SK-N-SH (cell line): ENCODE measurements around the gene HEBP2. TPM values are rescaled to one million over a fixed set of nuclear protein-coding genes. Genes with fewer than 3 reads are reported as not detected.

Source experiments
- CTCF ChIA-PET: fragments of 300-600, 350-600 bp; formaldehyde crosslinking; extraction: SDS; loops from one replicate; lab custom pipeline; 2021; lab: Yijun Ruan, JAX
- POLR2A ChIA-PET: fragments of 350-600 bp; sonication (Branson Sonifier 250); formaldehyde crosslinking; extraction: SDS; loops from one replicate; lab custom pipeline; 2020; ENCODE audit warnings: antibody characterized with exemption, inconsistent platforms; lab: Yijun Ruan, JAX
- DNase-seq: peaks from one replicate; pipeline ENCODE4 v3.0.0; 2012
- H2AFZ ChIP-seq: fragments of 200-600 bp; sonication (generic); 2 replicates; pipeline ENCODE4 v1.8.1; 2016; ENCODE audit warnings: antibody characterized with exemption, mild to moderate bottlenecking, low read depth
- H3F3A ChIP-seq: fragments of 200-600 bp; sonication (generic); replicated peaks from 2 replicates; pipeline ENCODE3; 2016; ENCODE audit warnings: antibody characterized with exemption, mild to moderate bottlenecking; ENCODE audit not compliant: insufficient read depth
- H3K27ac ChIP-seq, 2 experiments: fragments of 200-500 bp in 1 of 2; fragments of 200-600 bp in 1 of 2; sonication (Bioruptor generic) in 1 of 2; sonication (generic), shearing (Covaris generic) in 1 of 2; 2 replicates each; pipeline versions ENCODE4 v1.5.1 to v1.6.1; 2014 to 2016; ENCODE audit warnings: low read depth in 2 of 2, inconsistent platforms in 1 of 2, low read length in 1 of 2, mild to moderate bottlenecking in 1 of 2, mixed read lengths in 1 of 2
- H3K27me3 ChIP-seq: fragments of 200-600 bp; sonication (generic), shearing (Covaris generic); 2 replicates; pipeline ENCODE4 v1.6.1; 2016; ENCODE audit warnings: mixed run types; ENCODE audit not compliant: insufficient read depth
- H3K36me3 ChIP-seq, 2 experiments: fragments of 200-500 bp in 1 of 2; fragments of 200-600 bp in 1 of 2; sonication (Bioruptor generic) in 1 of 2; sonication (generic) in 1 of 2; replicated peaks in 1 of 2; 2 replicates each; pipeline versions ENCODE3 to v1.5.1; 2014 to 2016; ENCODE audit warnings: low read length in 1 of 2, mild to moderate bottlenecking in 1 of 2; ENCODE audit not compliant: insufficient read depth in 2 of 2, control insufficient read depth in 1 of 2
- H3K4me1 ChIP-seq, 2 experiments: fragments of 200-500 bp in 1 of 2; fragments of 200-600 bp in 1 of 2; sonication (Bioruptor generic) in 1 of 2; sonication (generic), shearing (Covaris generic) in 1 of 2; 2 replicates each; pipeline versions ENCODE4 v1.5.1 to v1.6.1; 2014 to 2016; ENCODE audit warnings: low read depth in 1 of 2, low read length in 1 of 2, mixed run types in 1 of 2; ENCODE audit not compliant: insufficient read depth in 2 of 2, control insufficient read depth in 1 of 2
- H3K4me2 ChIP-seq: fragments of 200-600 bp; sonication (generic), shearing (Covaris generic); 2 replicates; pipeline ENCODE4 v1.6.1; 2017; ENCODE audit warnings: mixed run types
- H3K4me3 ChIP-seq, 2 experiments: fragments of 200-500 bp in 1 of 2; fragments of 200-600 bp in 1 of 2; sonication (Bioruptor generic) in 1 of 2; sonication (generic), shearing (Covaris generic) in 1 of 2; 2 replicates each; pipeline versions ENCODE4 v1.5.1 to v1.8.1; 2014 to 2016; ENCODE audit warnings: low read depth in 2 of 2, inconsistent platforms in 1 of 2, low read length in 1 of 2, mild to moderate bottlenecking in 1 of 2, mixed read lengths in 1 of 2, moderate library complexity in 1 of 2
- H3K79me2 ChIP-seq: fragments of 200-600 bp; sonication (generic); 2 replicates; pipeline ENCODE4 v1.8.1; 2017; ENCODE audit warnings: mild to moderate bottlenecking; ENCODE audit not compliant: insufficient read depth
- H3K9ac ChIP-seq: fragments of 200-600 bp; sonication (generic); 2 replicates; pipeline ENCODE4 v1.6.1; 2017; ENCODE audit warnings: mixed run types
- H3K9me2 ChIP-seq: fragments of 200-600 bp; sonication (generic); 2 replicates; pipeline ENCODE4 v1.6.1; 2017; ENCODE audit warnings: mixed run types
- H3K9me3 ChIP-seq: fragments of 200-600 bp; sonication (generic); 2 replicates; pipeline ENCODE4 v1.6.1; 2017; ENCODE audit warnings: mixed run types, mild to moderate bottlenecking, moderate library complexity
- H4K20me1 ChIP-seq: fragments of 200-600 bp; sonication (generic); 2 replicates; pipeline ENCODE4 v1.6.1; 2017; ENCODE audit warnings: mild to moderate bottlenecking, mixed run types; ENCODE audit not compliant: insufficient read depth
- CHD2 ChIP-seq: fragments of 150-350 bp; IDR thresholded peaks from 2 replicates; pipeline ENCODE4 v1.6.1; 2018; ENCODE audit warnings: low read length; ENCODE audit not compliant: partially characterized antibody
- FOXJ3 ChIP-seq: sonication (generic); formaldehyde crosslinking; IDR thresholded peaks from 2 replicates; pipeline ENCODE4 v1.5.1; 2020; ENCODE audit warnings: mild to moderate bottlenecking, missing genetic modification reagents
- JUND ChIP-seq: IDR thresholded peaks from 2 replicates; pipeline ENCODE4 v1.4.0; 2012
- MEF2A ChIP-seq: IDR thresholded peaks from 2 replicates; pipeline ENCODE4 v1.4.0; 2012; ENCODE audit warnings: low read depth, borderline replicate concordance
- NFIC ChIP-seq: IDR thresholded peaks from 2 replicates; pipeline ENCODE4 v1.4.0; 2012; ENCODE audit warnings: borderline replicate concordance
- RAD21 ChIP-seq: IDR thresholded peaks from 2 replicates; pipeline ENCODE4 v1.6.1; 2012; ENCODE audit warnings: mild to moderate bottlenecking, low read length
- RCOR1 ChIP-seq: fragments of 150-350 bp; IDR thresholded peaks from 2 replicates; pipeline ENCODE4 v1.6.1; 2017; ENCODE audit warnings: antibody characterized with exemption, low read length
- RXRA ChIP-seq: IDR thresholded peaks from 2 replicates; pipeline ENCODE4 v1.4.0; 2012; ENCODE audit warnings: low read depth, mild to moderate bottlenecking, borderline replicate concordance
- SIN3A ChIP-seq: IDR thresholded peaks from 2 replicates; pipeline ENCODE4 v1.6.1; 2012; ENCODE audit warnings: low read depth, mild to moderate bottlenecking, low read length, moderate library complexity, borderline replicate concordance
- TAF1 ChIP-seq: IDR thresholded peaks from 2 replicates; pipeline ENCODE4 v1.6.1; 2012; ENCODE audit warnings: low read depth, mild to moderate bottlenecking, low read length, moderate library complexity, borderline replicate concordance
- TCF12 ChIP-seq: IDR thresholded peaks from 2 replicates; pipeline ENCODE4 v1.4.0; 2012
- TEAD4 ChIP-seq: IDR thresholded peaks from 2 replicates; pipeline ENCODE4 v1.4.0; 2012; ENCODE audit warnings: mild to moderate bottlenecking, borderline replicate concordance; ENCODE audit not compliant: insufficient read depth
- WGBS: methylation state at CpG from one replicate; pipeline ENCODE4 v1.1.6; 2017; ENCODE audit warnings: low lambda C conversion rate; 5-methylcytosine and 5-hydroxymethylcytosine counted together
- polyA plus RNA-seq, 3 experiments: library from polyadenylated mRNA; depleted of rRNA; stranded (reverse); fragments of >200 nt; gene quantifications; 2 replicates each; pipeline ENCODE4 v1.2.3, GENCODE V29; 2012
- TF ChIP-seq, protein P1 (sequence below): IDR thresholded peaks from 2 replicates; pipeline ENCODE4 v1.4.0; 2012; ENCODE audit warnings: low read depth, borderline replicate concordance
- TF ChIP-seq, protein P2 (sequence below): IDR thresholded peaks from 2 replicates; pipeline ENCODE4 v1.4.0; 2012; ENCODE audit warnings: low read depth
- TF ChIP-seq, protein P3 (sequence below): IDR thresholded peaks from 2 replicates; pipeline ENCODE4 v1.6.1; 2012; ENCODE audit warnings: mild to moderate bottlenecking, low read depth, low read length, moderate library complexity
- TF ChIP-seq, protein P4 (sequence below): fragments of 150-350 bp; IDR thresholded peaks from 2 replicates; pipeline ENCODE4 v1.6.1; 2017; ENCODE audit warnings: antibody characterized with exemption, low read length, low read depth, borderline replicate concordance
- TF ChIP-seq, protein P5 (sequence below): IDR thresholded peaks from 2 replicates; pipeline ENCODE4; 2012

HEBP2 gene
- polyA plus RNA-seq, 1 of the 3 experiments (the other 2 are of a cell fraction) = 7.6 TPM

DNA sequence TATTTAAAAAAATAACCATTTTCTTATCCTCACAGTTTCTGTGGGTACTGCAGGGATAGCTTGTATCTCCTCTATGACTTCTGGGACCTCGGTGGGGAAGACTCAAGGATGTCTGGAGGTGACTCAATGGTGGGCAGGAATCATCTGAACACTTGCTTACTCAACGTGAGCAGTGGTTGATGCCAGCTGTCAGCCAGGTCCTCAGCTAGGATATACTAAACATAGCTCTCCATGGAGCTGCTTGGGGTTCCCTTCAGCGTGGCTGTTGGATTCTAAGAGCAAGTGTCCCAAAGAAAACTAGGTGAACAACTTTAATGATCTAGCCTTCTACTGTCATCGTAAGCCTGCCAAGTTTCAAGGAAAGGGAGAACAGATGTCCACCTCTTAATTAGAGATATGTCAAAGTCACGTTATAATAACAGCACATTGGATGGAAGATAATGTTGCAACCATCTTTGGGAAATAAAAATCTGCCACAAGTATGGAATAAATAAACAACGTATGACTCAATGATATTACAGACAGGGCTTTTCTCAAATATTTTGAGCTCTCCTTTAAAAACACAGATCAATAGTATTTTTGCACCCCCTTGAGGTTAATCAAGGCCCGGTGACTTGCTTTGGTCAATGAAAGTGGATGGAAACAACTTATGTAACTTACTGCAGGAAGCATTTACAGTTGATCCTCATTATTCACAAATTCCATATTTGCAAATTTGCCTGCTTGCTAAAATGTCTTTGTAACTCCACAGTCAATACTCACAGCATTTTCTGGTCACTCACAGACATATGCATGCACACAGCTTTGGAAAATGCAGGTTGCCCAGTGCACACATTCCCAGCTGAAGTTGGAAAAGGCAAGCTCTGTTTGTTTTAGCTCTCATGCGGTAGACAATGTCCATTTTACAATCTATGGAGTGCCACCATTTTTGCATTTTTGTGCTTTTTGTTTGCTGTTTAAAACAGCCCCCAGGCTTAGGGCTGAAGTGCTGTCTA lies 6.6 kb upstream of the HEBP2 start:
- Histone ChIP-seq H2AFZ (no peak overlapping the region), H3K27ac (no peak overlapping the region), H3K9me2 (no peaks in the 10 kb centered on the region), H3K36me3 (no peaks in the 10 kb centered on the region), H3K9ac (no peak overlapping the region), H3K79me2 (no peaks in the 10 kb centered on the region), H3F3A (no peaks in the 10 kb centered on the region), H3K9me3 (no peaks in the 10 kb centered on the region), H3K4me3 (no peak overlapping the region), H3K4me2 (no peak overlapping the region), H3K4me1 (no peaks in the 10 kb centered on the region), H3K27me3 (no peaks in the 10 kb centered on the region), H4K20me1 (no peaks in the 10 kb centered on the region)
- 41% methylated on average over 7 of the region's 8 CpGs for WGBS
- no peak for DNase-seq
- TF ChIP-seq, protein P1, sequence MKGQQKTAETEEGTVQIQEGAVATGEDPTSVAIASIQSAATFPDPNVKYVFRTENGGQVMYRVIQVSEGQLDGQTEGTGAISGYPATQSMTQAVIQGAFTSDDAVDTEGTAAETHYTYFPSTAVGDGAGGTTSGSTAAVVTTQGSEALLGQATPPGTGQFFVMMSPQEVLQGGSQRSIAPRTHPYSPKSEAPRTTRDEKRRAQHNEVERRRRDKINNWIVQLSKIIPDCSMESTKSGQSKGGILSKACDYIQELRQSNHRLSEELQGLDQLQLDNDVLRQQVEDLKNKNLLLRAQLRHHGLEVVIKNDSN = no peak
- TF ChIP-seq, protein P2, sequence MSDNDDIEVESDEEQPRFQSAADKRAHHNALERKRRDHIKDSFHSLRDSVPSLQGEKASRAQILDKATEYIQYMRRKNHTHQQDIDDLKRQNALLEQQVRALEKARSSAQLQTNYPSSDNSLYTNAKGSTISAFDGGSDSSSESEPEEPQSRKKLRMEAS = no peak
- TF ChIP-seq, protein P3, sequence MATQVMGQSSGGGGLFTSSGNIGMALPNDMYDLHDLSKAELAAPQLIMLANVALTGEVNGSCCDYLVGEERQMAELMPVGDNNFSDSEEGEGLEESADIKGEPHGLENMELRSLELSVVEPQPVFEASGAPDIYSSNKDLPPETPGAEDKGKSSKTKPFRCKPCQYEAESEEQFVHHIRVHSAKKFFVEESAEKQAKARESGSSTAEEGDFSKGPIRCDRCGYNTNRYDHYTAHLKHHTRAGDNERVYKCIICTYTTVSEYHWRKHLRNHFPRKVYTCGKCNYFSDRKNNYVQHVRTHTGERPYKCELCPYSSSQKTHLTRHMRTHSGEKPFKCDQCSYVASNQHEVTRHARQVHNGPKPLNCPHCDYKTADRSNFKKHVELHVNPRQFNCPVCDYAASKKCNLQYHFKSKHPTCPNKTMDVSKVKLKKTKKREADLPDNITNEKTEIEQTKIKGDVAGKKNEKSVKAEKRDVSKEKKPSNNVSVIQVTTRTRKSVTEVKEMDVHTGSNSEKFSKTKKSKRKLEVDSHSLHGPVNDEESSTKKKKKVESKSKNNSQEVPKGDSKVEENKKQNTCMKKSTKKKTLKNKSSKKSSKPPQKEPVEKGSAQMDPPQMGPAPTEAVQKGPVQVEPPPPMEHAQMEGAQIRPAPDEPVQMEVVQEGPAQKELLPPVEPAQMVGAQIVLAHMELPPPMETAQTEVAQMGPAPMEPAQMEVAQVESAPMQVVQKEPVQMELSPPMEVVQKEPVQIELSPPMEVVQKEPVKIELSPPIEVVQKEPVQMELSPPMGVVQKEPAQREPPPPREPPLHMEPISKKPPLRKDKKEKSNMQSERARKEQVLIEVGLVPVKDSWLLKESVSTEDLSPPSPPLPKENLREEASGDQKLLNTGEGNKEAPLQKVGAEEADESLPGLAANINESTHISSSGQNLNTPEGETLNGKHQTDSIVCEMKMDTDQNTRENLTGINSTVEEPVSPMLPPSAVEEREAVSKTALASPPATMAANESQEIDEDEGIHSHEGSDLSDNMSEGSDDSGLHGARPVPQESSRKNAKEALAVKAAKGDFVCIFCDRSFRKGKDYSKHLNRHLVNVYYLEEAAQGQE = no peak
- TF ChIP-seq, protein P4, sequence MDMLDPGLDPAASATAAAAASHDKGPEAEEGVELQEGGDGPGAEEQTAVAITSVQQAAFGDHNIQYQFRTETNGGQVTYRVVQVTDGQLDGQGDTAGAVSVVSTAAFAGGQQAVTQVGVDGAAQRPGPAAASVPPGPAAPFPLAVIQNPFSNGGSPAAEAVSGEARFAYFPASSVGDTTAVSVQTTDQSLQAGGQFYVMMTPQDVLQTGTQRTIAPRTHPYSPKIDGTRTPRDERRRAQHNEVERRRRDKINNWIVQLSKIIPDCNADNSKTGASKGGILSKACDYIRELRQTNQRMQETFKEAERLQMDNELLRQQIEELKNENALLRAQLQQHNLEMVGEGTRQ = no peak
- TF ChIP-seq TEAD4 = no peak
- TF ChIP-seq, protein P5, sequence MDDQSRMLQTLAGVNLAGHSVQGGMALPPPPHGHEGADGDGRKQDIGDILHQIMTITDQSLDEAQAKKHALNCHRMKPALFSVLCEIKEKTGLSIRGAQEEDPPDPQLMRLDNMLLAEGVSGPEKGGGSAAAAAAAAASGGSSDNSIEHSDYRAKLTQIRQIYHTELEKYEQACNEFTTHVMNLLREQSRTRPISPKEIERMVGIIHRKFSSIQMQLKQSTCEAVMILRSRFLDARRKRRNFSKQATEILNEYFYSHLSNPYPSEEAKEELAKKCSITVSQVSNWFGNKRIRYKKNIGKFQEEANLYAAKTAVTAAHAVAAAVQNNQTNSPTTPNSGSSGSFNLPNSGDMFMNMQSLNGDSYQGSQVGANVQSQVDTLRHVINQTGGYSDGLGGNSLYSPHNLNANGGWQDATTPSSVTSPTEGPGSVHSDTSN = no peak
- TF ChIP-seq TAF1 = no peak
- no peak for TF ChIP-seq JUND
- no peak for TF ChIP-seq RCOR1
- TF ChIP-seq MEF2A = no peak
- TF ChIP-seq RAD21 = no peak
- TF ChIP-seq NFIC = no peak
- TF ChIP-seq SIN3A = no peak
- TF ChIP-seq RXRA = no peak
- no peak for TF ChIP-seq FOXJ3 (CRISPR knock-in tag)
- no peak for TF ChIP-seq CHD2
- TF ChIP-seq TCF12 = no peak
- POLR2A ChIA-PET = no interaction called here
- CTCF ChIA-PET = no interaction called here
